Left forelimb (tissue), 1 donor: ENCODE results near the gene ATP6V1B1.

ENCODE experiments used
- DNase-seq: peaks from one replicate; pipeline ENCODE4 v3.0.0-alpha.2; 2018; ENCODE audit warnings: low spot score

ATP6V1B1 gene

GRCh38 chr2:70935468-70936164 lies at the start of gene ATP6V1B1:
Gene ATP6V1B1, plus strand, starts transcription at chr2:70935900. Its CDS starts 55 bp downstream, at chr2:70935955.
- DNase-seq: no peak

DNA sequence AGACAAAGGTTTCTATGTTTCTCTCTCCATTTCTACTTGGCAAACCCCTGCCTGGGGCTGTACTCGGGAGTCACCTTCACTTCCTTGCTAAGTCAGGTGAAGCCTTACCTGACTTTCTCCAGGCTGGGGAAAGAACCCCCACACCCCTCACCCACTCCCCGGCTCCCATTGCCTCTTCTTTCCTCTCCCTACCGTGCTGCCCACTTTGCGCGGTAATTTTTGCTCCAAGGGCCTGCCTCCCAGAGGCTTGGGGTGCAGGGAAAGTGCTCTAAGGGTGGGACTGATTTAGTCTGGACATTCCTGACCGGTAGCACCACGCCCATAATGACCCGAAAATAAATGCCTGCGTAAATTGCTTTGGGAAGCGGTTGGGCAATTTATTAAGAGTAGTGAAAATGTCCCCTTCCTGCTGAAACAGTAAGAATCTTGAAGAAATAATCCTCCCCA lies 49.1 kb upstream of the ATP6V1B1 start:
- peak; percentile 53 for DNase-seq

- no peak for DNase-seq
Measured at GRCh38 chr2:70887208-70887549, 48.5 kb upstream of the ATP6V1B1 start.

GRCh38 chr2:70887550-70888246 lies 48.0 kb upstream of the ATP6V1B1 start:
- peak; percentile 67 for DNase-seq

DNA sequence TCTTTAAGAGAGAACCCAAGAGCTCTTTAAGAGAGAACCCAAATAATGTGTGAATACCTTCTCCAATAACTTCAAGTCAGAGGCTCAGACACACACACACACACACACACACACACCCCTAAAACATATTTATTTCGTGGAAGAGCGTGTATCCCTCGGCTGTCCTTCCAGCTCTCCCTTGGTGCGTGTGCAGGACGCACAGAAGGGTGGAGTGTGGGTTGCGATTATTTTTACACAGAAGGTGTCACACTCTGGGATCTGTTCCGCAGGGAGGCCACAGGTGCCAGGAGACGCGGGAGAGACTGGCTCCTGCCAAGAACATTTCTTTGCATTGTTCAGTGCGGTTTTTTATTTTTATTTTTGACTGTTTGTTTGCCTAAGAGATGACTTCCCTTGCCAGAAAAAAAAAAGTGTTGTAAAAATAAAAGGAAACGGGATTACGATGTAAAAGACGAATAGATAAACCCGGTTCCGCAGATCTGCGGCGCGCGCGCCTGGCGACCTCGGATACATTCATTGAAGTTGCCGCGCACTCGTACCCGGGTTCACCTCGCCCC lies 47.3 kb upstream of the ATP6V1B1 start:
- DNase-seq: peak; percentile 60

DNA sequence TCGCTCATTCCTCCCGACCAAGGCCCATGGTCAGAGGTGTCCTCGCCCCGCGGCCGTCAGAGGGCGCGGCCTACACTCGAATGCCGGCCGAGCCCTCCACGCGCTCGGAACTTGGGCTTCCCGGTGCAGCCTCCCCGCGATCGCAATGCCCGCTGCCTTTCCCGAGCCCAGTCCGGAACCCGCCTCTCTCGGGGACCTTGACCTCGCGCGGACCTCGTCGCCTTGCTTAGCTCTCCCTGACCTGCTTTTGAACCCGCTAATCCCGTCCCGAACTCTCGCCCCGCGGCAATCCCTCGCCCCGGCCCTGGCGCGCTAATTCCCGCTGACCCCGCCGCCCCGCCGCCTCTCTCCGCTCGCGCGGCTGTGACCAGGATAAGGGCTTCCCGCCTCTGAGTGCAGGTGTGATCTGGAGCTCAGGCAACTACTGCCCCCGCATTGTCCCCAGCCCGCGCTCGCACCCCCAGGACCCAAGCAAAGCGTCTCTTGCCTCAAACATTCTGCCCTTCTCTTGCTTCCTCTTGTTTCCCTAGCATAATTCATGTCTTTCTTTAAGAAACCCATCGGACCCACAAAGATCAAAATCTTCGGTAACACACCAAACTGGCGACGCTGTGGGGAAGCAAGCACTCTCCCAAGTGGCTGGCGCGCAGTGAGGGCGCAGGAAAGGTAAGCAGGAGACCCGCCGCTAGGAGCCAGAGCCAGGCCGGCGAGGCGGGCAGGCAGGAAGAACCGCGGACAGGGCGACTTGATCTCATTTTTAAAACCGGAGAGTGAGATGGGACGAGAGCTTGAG lies 46.6 kb upstream of the ATP6V1B1 start:
- DNase-seq: peak; percentile 62

- DNase-seq: no peak
Measured at GRCh38 chr2:70889716-70890037, 46.0 kb upstream of the ATP6V1B1 start.

- DNase-seq: peak; percentile 52
Measured at GRCh38 chr2:70890469-70891065, 45.1 kb upstream of the ATP6V1B1 start.

GRCh38 chr2:70891572-70892357 lies 43.9 kb upstream of the ATP6V1B1 start:
- DNase-seq: peak; percentile 50

DNA sequence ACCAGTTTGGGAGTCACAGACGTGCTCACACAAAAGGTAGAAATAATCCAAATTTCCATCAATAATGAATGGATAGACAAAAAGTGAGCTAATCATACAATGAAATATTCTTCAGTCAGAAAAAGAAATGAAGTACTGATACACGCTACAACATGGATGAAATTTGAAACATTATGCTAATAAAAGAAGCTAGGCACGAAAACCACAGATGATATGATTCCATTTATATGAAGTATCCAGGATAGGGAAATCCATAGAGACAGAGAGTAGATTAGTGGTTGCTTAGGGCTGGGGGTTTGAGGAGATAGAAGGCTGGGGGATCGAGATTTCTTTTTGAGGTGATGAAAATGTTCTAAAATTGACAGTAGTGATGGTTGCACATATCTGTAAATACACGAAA lies 43.0 kb upstream of the ATP6V1B1 start:
- DNase-seq: no peak

GRCh38 chr2:70893186-70893585 lies 42.5 kb upstream of the ATP6V1B1 start:
- peak; percentile 23 for DNase-seq

- no peak for DNase-seq
Measured at GRCh38 chr2:70894765-70895164, 40.9 kb upstream of the ATP6V1B1 start.

GRCh38 chr2:70895249-70895648 lies 40.5 kb upstream of the ATP6V1B1 start:
- DNase-seq: no peak

- no peak for DNase-seq
Measured at GRCh38 chr2:70895998-70896764, 39.5 kb upstream of the ATP6V1B1 start.

GRCh38 chr2:70896765-70897202 lies 38.9 kb upstream of the ATP6V1B1 start:
- no peak for DNase-seq

- DNase-seq: no peak
Measured at GRCh38 chr2:70897203-70897976, 38.3 kb upstream of the ATP6V1B1 start.

- no peak for DNase-seq
Measured at GRCh38 chr2:70897977-70898226, 37.8 kb upstream of the ATP6V1B1 start.

DNA sequence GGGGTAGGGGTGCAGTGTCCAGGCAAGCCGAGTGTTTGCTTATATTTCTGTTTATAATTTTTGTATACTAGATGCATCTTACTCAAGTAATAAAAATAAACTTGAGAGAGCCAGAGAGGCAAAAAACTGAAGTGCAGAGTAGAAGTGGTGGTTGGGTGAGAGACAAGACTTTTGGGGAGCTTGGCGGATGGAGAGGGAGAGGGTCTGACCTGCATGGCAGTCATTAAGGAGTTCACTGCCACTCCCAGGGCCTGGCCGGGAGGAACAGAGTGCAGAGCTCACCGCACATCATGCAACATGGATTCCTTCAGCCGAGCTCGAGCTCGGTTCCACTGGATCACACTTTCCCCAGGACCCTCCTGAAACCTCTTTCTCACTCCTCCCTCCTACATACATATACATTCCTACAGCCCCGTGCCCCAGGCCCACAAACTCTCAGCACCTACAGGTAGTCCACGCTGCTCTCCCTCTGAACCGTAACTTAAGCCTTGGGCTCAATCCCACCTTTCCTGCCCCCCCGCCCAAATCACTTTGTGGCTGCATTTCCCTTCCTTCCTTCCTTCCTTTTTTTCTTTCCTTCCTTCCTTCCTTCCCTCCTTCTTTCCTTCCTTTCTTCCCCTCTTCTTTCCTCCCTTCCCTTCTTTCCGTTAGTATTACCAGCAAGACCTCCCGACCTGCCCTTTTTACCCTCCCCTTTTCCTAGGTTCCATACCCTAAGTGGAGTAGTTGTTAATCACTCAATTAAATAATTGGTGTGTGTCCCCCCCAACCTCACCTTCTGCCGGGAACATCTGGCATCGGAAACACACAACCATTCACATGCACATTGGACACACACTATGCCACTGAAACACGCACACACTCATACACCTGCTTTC lies 37.1 kb upstream of the ATP6V1B1 start:
- DNase-seq: no peak
